ENCODE results near the gene TNFRSF9. TPM values are rescaled to one million over a fixed set of nuclear protein-coding genes. Genes with fewer than 3 reads are reported as not detected.

TNFRSF9 gene
- total and polyA plus RNA-seq, 9 of the 15 experiments (the other 6 are each of a cell fraction or from before 2014, with no cell fraction given), result 0.04 to 0.29 (median 0.08) TPM; not detected in 1

DNA sequence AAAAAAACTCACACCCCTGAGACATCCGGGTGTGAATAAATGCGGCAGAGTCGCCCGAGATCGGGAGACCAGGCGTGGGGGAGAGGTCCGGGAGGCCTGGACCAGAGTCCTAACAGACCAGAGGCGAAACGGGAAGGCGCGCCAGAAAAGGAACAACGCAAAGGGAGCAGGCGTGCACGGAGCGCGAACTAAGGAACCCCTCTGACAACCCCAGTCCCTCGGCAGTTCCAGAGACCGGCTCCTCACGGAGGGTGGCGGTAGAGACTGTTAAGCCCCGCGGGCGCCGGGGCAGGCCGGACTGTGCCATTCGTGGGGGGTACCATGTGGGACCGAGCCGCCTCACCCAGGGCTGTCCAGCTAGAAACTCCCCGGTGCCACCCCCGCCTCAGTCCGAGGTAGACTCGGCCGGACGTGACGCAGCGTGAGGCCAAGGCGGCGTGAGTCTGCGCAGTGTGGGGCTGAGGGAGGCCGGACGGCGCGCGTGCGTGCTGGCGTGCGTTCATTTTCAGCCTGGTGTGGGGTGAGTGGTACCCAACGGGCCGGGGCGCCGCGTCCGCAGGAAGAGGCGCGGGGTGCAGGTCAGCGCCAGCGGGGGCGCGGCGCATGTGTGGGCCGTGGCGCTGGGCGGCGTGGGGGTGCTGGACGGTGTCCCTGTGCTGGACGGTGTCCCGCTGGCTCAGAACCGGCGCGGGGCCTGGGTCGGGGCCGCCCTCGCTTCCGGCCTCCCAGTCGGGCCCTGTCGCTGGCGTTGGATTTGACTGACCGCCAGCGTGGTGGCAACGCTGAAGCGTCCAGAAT, 20.8 kb upstream of the TNFRSF9 start, which contains the start of gene PARK7 (continued):
- TF ChIP-seq, protein P1, sequence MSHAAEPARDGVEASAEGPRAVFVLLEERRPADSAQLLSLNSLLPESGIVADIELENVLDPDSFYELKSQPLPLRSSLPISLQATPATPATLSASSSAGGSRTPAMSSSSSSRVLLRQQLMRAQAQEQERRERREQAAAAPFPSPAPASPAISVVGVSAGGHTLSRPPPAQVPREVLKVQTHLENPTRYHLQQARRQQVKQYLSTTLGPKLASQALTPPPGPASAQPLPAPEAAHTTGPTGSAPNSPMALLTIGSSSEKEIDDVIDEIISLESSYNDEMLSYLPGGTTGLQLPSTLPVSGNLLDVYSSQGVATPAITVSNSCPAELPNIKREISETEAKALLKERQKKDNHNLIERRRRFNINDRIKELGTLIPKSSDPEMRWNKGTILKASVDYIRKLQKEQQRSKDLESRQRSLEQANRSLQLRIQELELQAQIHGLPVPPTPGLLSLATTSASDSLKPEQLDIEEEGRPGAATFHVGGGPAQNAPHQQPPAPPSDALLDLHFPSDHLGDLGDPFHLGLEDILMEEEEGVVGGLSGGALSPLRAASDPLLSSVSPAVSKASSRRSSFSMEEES (CRISPR knock-in tag; IDR thresholded peaks at IDR 0.05), result no peak
- TF ChIP-seq NCOA6 (IDR thresholded peaks at IDR 0.05) (peak; percentile 33; the same call in 1 of the 2 replicates), ZNF75A (CRISPR knock-in tag; IDR thresholded peaks at IDR 0.05) (no peak), RBM34 (IDR thresholded peaks at IDR 0.05; ENCODE audit: borderline replicate concordance, insufficient read depth, low read length) (no peak), ZC3H8 (IDR thresholded peaks at IDR 0.05) (no peak), ZNF24 (IDR thresholded peaks at IDR 0.05) (peak; percentile 87), U2AF2 (optimal IDR thresholded peaks at IDR 0.05; ENCODE audit: low read depth, low read length) (no peak), USF1 (CRISPR knock-in tag; IDR thresholded peaks at IDR 0.05) (no peak; the same call in 1 of the 2 replicates), ZNF507 (tag; conservative IDR thresholded peaks at IDR 0.05) (no peak), KDM1A (IDR thresholded peaks at IDR 0.05) (no peak), CXXC5 (CRISPR knock-in tag; IDR thresholded peaks at IDR 0.05) (peak; percentile 91), RCOR1 (IDR thresholded peaks at IDR 0.05; ENCODE audit: borderline replicate concordance in 1 of 2, low read depth in 2 of 2, low read length in 2 of 2) (peak; percentile 49 to 71; a peak in 3 of 4 replicates)
- TF ChIP-seq, protein P2, sequence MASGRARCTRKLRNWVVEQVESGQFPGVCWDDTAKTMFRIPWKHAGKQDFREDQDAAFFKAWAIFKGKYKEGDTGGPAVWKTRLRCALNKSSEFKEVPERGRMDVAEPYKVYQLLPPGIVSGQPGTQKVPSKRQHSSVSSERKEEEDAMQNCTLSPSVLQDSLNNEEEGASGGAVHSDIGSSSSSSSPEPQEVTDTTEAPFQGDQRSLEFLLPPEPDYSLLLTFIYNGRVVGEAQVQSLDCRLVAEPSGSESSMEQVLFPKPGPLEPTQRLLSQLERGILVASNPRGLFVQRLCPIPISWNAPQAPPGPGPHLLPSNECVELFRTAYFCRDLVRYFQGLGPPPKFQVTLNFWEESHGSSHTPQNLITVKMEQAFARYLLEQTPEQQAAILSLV (tag; IDR thresholded peaks at IDR 0.05), result no peak
- TF ChIP-seq, protein P3, sequence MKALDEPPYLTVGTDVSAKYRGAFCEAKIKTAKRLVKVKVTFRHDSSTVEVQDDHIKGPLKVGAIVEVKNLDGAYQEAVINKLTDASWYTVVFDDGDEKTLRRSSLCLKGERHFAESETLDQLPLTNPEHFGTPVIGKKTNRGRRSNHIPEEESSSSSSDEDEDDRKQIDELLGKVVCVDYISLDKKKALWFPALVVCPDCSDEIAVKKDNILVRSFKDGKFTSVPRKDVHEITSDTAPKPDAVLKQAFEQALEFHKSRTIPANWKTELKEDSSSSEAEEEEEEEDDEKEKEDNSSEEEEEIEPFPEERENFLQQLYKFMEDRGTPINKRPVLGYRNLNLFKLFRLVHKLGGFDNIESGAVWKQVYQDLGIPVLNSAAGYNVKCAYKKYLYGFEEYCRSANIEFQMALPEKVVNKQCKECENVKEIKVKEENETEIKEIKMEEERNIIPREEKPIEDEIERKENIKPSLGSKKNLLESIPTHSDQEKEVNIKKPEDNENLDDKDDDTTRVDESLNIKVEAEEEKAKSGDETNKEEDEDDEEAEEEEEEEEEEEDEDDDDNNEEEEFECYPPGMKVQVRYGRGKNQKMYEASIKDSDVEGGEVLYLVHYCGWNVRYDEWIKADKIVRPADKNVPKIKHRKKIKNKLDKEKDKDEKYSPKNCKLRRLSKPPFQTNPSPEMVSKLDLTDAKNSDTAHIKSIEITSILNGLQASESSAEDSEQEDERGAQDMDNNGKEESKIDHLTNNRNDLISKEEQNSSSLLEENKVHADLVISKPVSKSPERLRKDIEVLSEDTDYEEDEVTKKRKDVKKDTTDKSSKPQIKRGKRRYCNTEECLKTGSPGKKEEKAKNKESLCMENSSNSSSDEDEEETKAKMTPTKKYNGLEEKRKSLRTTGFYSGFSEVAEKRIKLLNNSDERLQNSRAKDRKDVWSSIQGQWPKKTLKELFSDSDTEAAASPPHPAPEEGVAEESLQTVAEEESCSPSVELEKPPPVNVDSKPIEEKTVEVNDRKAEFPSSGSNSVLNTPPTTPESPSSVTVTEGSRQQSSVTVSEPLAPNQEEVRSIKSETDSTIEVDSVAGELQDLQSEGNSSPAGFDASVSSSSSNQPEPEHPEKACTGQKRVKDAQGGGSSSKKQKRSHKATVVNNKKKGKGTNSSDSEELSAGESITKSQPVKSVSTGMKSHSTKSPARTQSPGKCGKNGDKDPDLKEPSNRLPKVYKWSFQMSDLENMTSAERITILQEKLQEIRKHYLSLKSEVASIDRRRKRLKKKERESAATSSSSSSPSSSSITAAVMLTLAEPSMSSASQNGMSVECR (CRISPR knock-in tag; IDR thresholded peaks at IDR 0.05), result peak; percentile 89; the same call in 1 of the 2 replicates
- TF ChIP-seq, protein P4, sequence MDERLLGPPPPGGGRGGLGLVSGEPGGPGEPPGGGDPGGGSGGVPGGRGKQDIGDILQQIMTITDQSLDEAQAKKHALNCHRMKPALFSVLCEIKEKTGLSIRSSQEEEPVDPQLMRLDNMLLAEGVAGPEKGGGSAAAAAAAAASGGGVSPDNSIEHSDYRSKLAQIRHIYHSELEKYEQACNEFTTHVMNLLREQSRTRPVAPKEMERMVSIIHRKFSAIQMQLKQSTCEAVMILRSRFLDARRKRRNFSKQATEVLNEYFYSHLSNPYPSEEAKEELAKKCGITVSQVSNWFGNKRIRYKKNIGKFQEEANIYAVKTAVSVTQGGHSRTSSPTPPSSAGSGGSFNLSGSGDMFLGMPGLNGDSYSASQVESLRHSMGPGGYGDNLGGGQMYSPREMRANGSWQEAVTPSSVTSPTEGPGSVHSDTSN (CRISPR knock-in tag; IDR thresholded peaks at IDR 0.05; ENCODE audit: low read depth), result no peak
- TF ChIP-seq, protein P4 (tag; conservative IDR thresholded peaks at IDR 0.05; ENCODE audit: low read depth), result no peak

Data from K562 (cell line).